Erythroblast (primary cell): ENCODE results near the gene VIT.

Experiments used
- GATA1 ChIP-seq: IDR thresholded peaks from 2 replicates; pipeline ENCODE4 v1.6.1; 2011; ENCODE audit warnings: low read depth, mild to moderate bottlenecking, control low read depth, low read length, moderate library complexity
- POLR2A ChIP-seq: IDR thresholded peaks from 2 replicates; pipeline ENCODE4 v1.6.1; 2011; ENCODE audit warnings: mild to moderate bottlenecking, low read length

GRCh38 chr2:36777788-36778187 is 81.3 kb downstream of the VIT start:
- TF ChIP-seq POLR2A (no peak), GATA1 (no peak)
